ENCODE measurements around the gene NPTXR. TPM values are rescaled to one million over a fixed set of nuclear protein-coding genes. Genes with fewer than 3 reads are reported as not detected.
"Not testable (repeated sequence)": the region's sequence is repeated elsewhere in the genome, so short reads cannot be mapped to it uniquely, and the experiment has no call there.

The NPTXR gene
- total and polyA plus RNA-seq, 2 donors from 2014 or later = 1.1 to 12.5 TPM

DNA sequence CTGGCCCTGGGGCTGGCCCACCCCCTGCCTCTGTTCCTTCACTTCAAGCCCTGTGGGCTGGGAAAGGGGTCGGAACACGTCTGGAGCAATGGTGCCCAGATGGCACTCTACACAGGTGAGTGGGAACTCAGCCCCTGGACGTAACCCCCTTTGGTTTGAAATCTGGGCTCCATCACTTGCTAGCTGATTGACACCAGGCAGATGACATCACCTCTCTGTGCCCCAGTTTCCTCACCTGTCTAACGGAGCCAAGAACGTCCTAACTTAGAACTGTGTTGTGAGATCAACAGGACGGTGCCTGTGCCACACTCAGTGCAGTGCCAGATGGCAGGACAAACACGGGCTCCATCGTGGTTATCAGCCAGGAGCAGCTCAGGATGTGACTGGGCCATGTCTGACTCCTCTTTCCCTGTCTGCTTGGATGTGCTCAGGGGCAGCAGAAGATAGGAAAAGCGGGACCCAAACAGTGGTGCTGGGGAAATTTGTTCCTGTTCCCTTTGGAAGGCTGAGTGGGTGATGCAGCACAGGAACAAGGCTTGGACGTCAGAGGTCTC lies 24.4 kb downstream of the NPTXR start:
- DNase-seq (peak in 1 of 5 donors; percentile 55), FAIRE-seq (no peak)
- no peak overlapping the region for H3K4me3 ChIP-seq (ENCODE audit: low read length in 3 of 3)
- no peaks in the 10 kb centered on the region for H3K9me3 ChIP-seq (ENCODE audit: control insufficient read depth in 2 of 3, insufficient read depth in 1 of 3, low read length in 3 of 3)
- TF ChIP-seq, protein P1, sequence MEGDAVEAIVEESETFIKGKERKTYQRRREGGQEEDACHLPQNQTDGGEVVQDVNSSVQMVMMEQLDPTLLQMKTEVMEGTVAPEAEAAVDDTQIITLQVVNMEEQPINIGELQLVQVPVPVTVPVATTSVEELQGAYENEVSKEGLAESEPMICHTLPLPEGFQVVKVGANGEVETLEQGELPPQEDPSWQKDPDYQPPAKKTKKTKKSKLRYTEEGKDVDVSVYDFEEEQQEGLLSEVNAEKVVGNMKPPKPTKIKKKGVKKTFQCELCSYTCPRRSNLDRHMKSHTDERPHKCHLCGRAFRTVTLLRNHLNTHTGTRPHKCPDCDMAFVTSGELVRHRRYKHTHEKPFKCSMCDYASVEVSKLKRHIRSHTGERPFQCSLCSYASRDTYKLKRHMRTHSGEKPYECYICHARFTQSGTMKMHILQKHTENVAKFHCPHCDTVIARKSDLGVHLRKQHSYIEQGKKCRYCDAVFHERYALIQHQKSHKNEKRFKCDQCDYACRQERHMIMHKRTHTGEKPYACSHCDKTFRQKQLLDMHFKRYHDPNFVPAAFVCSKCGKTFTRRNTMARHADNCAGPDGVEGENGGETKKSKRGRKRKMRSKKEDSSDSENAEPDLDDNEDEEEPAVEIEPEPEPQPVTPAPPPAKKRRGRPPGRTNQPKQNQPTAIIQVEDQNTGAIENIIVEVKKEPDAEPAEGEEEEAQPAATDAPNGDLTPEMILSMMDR (IDR thresholded peaks at IDR 0.05; ENCODE audit: borderline replicate concordance, extremely low read depth, insufficient read depth) = no peak
- no peak overlapping the region for H3K27ac ChIP-seq (ENCODE audit: low read depth in 2 of 2, low read length in 2 of 2)
- H3K4me1 ChIP-seq (ENCODE audit: control insufficient read depth in 2 of 3, insufficient read depth in 2 of 3, low read depth in 1 of 3, low read length in 3 of 3) = no peaks in the 10 kb centered on the region
- intact Hi-C loops (cut with DNase I) = no loop called here
- H3K36me3 ChIP-seq (ENCODE audit: control insufficient read depth in 2 of 3, insufficient read depth in 3 of 3, low read length in 3 of 3) = no peaks in the 10 kb centered on the region
- H3K9ac ChIP-seq (ENCODE audit: low read length in 3 of 3) = no peak overlapping the region
- no peaks in the 10 kb centered on the region for H3K27me3 ChIP-seq (ENCODE audit: control insufficient read depth, insufficient read depth, low read length)

DNA sequence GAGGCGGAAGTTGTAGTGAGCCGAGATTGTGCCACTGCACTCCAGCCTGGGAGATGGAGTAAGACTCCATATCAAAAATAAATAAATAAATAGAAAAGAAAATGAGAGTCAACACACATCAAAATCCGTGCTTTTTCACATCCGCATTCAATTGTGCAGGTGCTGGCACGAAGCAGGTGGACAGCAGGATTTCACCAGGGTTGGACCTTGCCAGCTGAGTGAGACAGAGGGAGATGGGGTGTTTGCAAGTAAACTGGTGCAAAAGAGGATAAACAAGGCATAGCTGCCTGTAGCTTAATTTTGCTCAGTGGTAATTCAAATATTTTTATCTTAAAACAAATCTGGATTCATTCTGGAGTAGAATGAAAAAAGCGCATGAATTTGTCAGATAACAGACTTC lies 26.6 kb downstream of the NPTXR start:
- H3K27ac ChIP-seq (ENCODE audit: low read depth in 2 of 2, low read length in 2 of 2) = no peak overlapping the region
- TF ChIP-seq, protein P1 (IDR thresholded peaks at IDR 0.05; ENCODE audit: borderline replicate concordance, extremely low read depth, insufficient read depth) = no peak
- H3K4me3 ChIP-seq (ENCODE audit: low read length in 3 of 3) = no peak overlapping the region
- no peaks in the 10 kb centered on the region for H3K36me3 ChIP-seq (ENCODE audit: control insufficient read depth in 2 of 3, insufficient read depth in 3 of 3, low read length in 3 of 3)
- no peaks in the 10 kb centered on the region for H3K27me3 ChIP-seq (ENCODE audit: control insufficient read depth, insufficient read depth, low read length)
- FAIRE-seq = no peak
- no peaks in the 10 kb centered on the region for H3K4me1 ChIP-seq (ENCODE audit: control insufficient read depth in 2 of 3, insufficient read depth in 2 of 3, low read depth in 1 of 3, low read length in 3 of 3)
- H3K9ac ChIP-seq (ENCODE audit: low read length in 3 of 3) = no peak overlapping the region
- H3K9me3 ChIP-seq (ENCODE audit: control insufficient read depth in 2 of 3, insufficient read depth in 1 of 3, low read length in 3 of 3) = no peaks in the 10 kb centered on the region
- intact Hi-C loops (cut with DNase I) = no loop called here
- DNase-seq = no peak

DNA sequence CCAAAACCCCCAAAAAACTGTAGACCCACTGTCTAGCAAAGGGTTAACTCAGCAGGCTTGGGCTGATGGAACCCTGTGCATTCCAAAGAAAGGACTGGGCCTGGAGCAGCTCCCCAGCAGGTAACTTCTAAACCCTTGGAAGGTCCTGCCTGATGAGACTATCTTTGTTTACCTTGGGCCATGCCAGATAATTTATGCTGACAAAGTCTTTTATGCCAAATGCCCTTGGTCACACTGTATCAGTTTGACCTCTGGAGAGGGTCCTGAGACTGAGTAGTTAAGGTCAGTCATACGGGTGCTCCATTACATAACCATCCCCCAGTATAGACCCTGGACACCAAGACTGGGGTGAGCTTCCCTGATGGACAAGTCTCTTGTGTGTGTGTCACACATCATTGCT lies 28.0 kb downstream of the NPTXR start:
- no peaks in the 10 kb centered on the region for H3K4me1 ChIP-seq (ENCODE audit: control insufficient read depth in 2 of 3, insufficient read depth in 2 of 3, low read depth in 1 of 3, low read length in 3 of 3)
- H3K27ac ChIP-seq (ENCODE audit: low read depth in 2 of 2, low read length in 2 of 2) = no peak overlapping the region
- FAIRE-seq (no peak), DNase-seq (no peak)
- TF ChIP-seq, protein P1 (IDR thresholded peaks at IDR 0.05; ENCODE audit: borderline replicate concordance, extremely low read depth, insufficient read depth) = no peak
- peaks cover 0 to 3% (median 0%) of the 10 kb centered on the region in 3 donors for H3K9me3 ChIP-seq (ENCODE audit: control insufficient read depth in 2 of 3, insufficient read depth in 1 of 3, low read length in 3 of 3)
- H3K9ac ChIP-seq (ENCODE audit: low read length in 3 of 3) = no peak overlapping the region
- no peak overlapping the region for H3K4me3 ChIP-seq (ENCODE audit: low read length in 3 of 3)
- no peaks in the 10 kb centered on the region for H3K27me3 ChIP-seq (ENCODE audit: control insufficient read depth, insufficient read depth, low read length)
- intact Hi-C loops (cut with DNase I) = no loop called here
- no peaks in the 10 kb centered on the region for H3K36me3 ChIP-seq (ENCODE audit: control insufficient read depth in 2 of 3, insufficient read depth in 3 of 3, low read length in 3 of 3)

DNA sequence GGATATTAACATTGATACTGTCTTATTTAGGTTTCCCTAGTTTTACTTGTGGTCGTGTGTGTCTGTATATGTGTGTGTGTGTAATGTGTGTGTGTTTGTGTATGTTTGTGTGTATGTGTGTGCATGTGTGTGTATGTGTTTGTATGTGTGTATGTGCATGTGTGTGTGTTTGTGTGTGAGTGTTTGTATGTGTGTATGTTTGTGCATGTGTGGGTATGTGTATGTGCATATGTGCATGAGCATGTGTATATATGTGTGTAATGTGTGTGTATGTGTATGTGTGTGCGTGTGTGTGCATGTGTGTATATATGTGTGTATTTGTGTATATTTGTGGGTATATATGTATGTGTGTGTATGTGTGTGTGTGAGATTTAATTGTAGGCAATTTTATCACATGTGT lies 32.6 kb downstream of the NPTXR start:
- H3K27ac ChIP-seq (ENCODE audit: low read depth in 2 of 2, low read length in 2 of 2) = no peak overlapping the region
- intact Hi-C loops (cut with DNase I) = no loop called here
- H3K9ac ChIP-seq (ENCODE audit: low read length in 3 of 3) = no peak overlapping the region
- TF ChIP-seq, protein P1 (IDR thresholded peaks at IDR 0.05; ENCODE audit: borderline replicate concordance, extremely low read depth, insufficient read depth) = no peak
- no peak for FAIRE-seq
- no peaks in the 10 kb centered on the region for H3K27me3 ChIP-seq (ENCODE audit: control insufficient read depth, insufficient read depth, low read length)
- H3K4me3 ChIP-seq (ENCODE audit: low read length in 3 of 3) = peak overlapping the region in 1 of 3 donors; percentile 31
- no peak for DNase-seq
- H3K4me1 ChIP-seq (ENCODE audit: control insufficient read depth in 2 of 3, insufficient read depth in 2 of 3, low read depth in 1 of 3, low read length in 3 of 3) = no peaks in the 10 kb centered on the region
- H3K9me3 ChIP-seq (ENCODE audit: control insufficient read depth in 2 of 3, insufficient read depth in 1 of 3, low read length in 3 of 3) = peaks cover 0 to 5% (median 3%) of the 10 kb centered on the region in 3 donors
- H3K36me3 ChIP-seq (ENCODE audit: control insufficient read depth in 2 of 3, insufficient read depth in 3 of 3, low read length in 3 of 3) = no peaks in the 10 kb centered on the region

DNA sequence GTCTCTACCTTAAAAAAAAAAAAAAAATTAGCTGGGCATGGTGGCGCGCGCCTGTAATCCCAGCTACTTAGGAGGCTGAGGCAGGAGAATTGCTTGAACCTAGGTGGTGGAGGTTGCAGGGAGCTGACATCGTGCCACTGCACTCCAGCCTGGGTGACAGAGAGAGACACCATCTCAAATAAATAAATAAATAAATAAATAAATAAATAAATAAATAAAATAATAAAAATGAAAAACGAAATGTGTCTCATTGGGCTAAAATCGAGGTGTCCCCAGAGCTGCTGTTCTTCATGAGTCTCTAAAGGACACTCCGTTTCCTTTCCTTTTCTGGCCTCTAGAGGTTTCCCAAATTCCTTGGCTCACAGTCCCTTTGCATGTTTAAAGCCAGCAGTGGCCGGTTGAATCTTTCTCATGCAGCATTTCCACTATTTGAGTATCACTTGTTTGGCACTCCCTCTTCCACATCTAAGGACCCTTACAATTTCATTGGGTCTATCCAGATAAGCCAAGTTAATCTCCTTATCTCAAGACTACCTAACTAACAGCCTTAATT lies 38.7 kb downstream of the NPTXR start:
- H3K4me3 ChIP-seq (ENCODE audit: low read length in 3 of 3); intact Hi-C loops (cut with DNase I); H3K27me3 ChIP-seq (ENCODE audit: control insufficient read depth, insufficient read depth, low read length); H3K9me3 ChIP-seq (ENCODE audit: control insufficient read depth in 2 of 3, insufficient read depth in 1 of 3, low read length in 3 of 3); DNase-seq; H3K9ac ChIP-seq (ENCODE audit: low read length in 3 of 3); H3K36me3 ChIP-seq (ENCODE audit: control insufficient read depth in 2 of 3, insufficient read depth in 3 of 3, low read length in 3 of 3); FAIRE-seq; H3K27ac ChIP-seq (ENCODE audit: low read depth in 2 of 2, low read length in 2 of 2); H3K4me1 ChIP-seq (ENCODE audit: control insufficient read depth in 2 of 3, insufficient read depth in 2 of 3, low read depth in 1 of 3, low read length in 3 of 3): not testable (repeated sequence)

Measured in kidney (tissue), 14 donors.